Body of pancreas (tissue), 4 donors: Measurements from ENCODE around the gene DIS3L2.

Experiments used
- POLR2A ChIP-seq, 3 donors: fragments of 450-650 bp; IDR thresholded peaks; one replicate each; pipeline ENCODE4 v1.6.1; 2016; ENCODE audit warnings: antibody characterized with exemption in 3 of 3, mild to moderate bottlenecking in 2 of 3
- TF ChIP-seq, protein P1 (sequence below), 7 experiments: fragments of 450-650 bp in 4 of 7; fragments of 200-600 bp in 3 of 7; sonication (generic) in 3 of 7; IDR thresholded peaks; one replicate each; pipeline ENCODE4 v1.5.1; 2016 to 2019; ENCODE audit warnings: antibody characterized with exemption in 7 of 7

DNA sequence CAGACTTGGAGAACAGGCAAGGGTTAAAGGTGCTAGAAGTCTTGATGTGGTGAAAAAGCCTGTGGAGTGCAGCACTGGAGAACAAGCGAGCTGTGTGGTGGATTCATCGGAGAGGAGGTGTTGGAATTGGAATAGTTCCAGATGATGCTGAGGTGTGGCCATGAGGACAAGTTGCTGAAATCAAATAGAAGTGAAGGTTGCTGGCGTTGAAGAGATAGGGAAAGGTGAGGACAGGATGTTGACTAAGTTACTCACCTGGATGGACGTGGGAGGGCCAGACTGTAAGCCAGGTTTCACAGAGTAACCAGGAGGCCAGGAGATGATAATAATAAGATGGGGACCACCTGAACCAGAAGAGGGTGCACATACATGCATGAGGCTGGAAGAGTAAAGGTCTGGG, 173.4 kb downstream of the DIS3L2 start:
- TF ChIP-seq, protein P1, sequence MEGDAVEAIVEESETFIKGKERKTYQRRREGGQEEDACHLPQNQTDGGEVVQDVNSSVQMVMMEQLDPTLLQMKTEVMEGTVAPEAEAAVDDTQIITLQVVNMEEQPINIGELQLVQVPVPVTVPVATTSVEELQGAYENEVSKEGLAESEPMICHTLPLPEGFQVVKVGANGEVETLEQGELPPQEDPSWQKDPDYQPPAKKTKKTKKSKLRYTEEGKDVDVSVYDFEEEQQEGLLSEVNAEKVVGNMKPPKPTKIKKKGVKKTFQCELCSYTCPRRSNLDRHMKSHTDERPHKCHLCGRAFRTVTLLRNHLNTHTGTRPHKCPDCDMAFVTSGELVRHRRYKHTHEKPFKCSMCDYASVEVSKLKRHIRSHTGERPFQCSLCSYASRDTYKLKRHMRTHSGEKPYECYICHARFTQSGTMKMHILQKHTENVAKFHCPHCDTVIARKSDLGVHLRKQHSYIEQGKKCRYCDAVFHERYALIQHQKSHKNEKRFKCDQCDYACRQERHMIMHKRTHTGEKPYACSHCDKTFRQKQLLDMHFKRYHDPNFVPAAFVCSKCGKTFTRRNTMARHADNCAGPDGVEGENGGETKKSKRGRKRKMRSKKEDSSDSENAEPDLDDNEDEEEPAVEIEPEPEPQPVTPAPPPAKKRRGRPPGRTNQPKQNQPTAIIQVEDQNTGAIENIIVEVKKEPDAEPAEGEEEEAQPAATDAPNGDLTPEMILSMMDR (IDR thresholded peaks at IDR 0.05), result no peak
- TF ChIP-seq POLR2A (IDR thresholded peaks at IDR 0.05), result no peak
